Cardiac fibroblast (primary cell): ENCODE data around the gene SELENOF.
"Not testable (repeated sequence)": the region's sequence is repeated elsewhere in the genome, so short reads cannot be mapped to it uniquely, and the experiment has no call there.

Experiments used
- DNase-seq, 2 donors: peaks; one replicate each; pipeline versions ENCODE4 v3.0.0 to v3.0.0-alpha.2; 2010; ENCODE audit warnings: low read depth in 2 of 2
- H3K4me3 ChIP-seq, 2 donors: replicated peaks in 1 of 2; 1 replicate in 1 of 2; 2 replicates in 1 of 2; pipeline ENCODE4 v1.5.1; 2011; ENCODE audit warnings: low read depth in 2 of 2, low read length in 2 of 2, mild to moderate bottlenecking in 2 of 2, moderate library complexity in 1 of 2
- TF ChIP-seq, protein P1 (sequence below): IDR thresholded peaks from one replicate; pipeline ENCODE4 v1.5.1; 2011; ENCODE audit warnings: low read depth, mild to moderate bottlenecking, low read length, inconsistent platforms

SELENOF gene

DNA sequence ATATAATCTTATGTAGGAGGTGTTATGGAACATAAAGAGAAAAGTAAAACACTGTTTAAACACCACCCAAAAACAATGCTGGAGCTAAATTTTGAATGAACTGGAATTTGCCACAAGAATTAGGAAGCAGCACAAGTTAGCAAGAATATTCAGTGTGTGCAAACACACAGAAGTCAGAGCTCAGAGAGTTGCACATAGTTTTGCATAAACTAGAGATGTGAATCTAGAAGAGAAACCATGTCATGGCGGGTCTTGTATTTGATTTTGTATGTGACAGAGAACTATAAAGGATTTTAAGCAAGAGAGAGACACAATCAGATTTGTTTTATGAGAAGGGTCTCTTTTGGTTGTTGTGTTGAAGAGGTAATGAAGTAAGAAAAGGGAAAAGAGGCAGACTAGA is 38.2 kb downstream of the SELENOF start:
- TF ChIP-seq, protein P1, sequence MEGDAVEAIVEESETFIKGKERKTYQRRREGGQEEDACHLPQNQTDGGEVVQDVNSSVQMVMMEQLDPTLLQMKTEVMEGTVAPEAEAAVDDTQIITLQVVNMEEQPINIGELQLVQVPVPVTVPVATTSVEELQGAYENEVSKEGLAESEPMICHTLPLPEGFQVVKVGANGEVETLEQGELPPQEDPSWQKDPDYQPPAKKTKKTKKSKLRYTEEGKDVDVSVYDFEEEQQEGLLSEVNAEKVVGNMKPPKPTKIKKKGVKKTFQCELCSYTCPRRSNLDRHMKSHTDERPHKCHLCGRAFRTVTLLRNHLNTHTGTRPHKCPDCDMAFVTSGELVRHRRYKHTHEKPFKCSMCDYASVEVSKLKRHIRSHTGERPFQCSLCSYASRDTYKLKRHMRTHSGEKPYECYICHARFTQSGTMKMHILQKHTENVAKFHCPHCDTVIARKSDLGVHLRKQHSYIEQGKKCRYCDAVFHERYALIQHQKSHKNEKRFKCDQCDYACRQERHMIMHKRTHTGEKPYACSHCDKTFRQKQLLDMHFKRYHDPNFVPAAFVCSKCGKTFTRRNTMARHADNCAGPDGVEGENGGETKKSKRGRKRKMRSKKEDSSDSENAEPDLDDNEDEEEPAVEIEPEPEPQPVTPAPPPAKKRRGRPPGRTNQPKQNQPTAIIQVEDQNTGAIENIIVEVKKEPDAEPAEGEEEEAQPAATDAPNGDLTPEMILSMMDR = no peak
- DNase-seq = no peak

DNA sequence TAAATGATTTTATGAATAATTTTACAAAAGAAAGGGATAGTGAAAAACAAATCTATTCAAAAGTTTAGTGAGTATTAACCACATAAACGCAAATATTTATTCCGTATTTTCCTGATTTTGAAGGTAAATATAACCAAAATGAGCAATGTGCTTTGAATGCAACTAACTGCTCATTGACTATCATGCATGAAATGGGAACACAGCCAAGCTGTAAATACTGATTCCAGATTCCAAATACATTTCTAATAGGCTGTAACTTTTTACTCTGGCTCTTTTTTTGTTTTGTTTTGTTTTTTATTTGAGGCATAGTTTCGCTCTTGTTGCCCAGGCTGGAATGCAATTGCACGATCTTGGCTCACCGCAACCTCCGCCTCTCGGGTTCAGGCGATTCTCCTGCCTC is 41.8 kb downstream of the SELENOF start:
- H3K4me3 ChIP-seq = no peak overlapping the region
- TF ChIP-seq, protein P1 = no peak
- DNase-seq = peak; percentile 9 to 45

More for the DNA sequence above, 38.2 kb downstream of the SELENOF start:
- no peak overlapping the region for H3K4me3 ChIP-seq

DNA sequence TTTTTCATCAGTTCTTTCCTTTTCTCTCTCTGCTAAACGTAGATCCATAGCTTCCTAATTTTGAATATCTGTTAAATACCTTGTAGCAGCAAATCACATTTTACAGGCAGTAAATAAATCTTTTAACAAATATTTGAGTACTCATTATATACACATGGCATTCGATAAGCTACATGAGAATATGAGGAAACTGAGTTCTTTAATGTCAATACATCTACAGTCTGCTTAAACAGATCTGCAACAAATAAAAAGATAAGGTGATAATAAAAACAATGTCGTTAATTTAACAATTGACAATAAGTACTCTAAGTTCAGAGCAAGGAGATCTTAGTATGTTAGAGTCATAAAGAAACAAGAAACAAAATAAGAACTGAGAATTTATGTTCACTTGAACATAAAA is 42.9 kb downstream of the SELENOF start:
- H3K4me3 ChIP-seq = no peak overlapping the region
- DNase-seq = no peak
- TF ChIP-seq, protein P1 = no peak

DNA sequence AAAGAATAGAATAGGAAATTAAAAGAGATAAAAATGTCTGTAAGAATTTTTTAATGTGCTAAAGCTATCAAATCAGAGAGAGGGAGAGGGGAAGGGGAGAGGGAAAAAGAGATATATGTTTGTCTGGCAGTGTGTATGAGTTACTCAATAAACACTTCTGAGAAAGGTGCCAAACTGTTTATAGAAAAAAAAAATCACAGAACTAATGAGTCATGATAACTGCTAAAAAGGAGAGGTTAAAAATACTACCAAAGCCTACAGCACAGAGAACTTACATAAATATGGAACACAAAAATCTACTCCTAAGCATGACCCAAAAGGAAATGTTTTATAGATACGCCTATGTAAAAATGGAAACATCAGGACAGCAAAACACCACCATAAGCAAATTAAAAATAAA is 45.4 kb downstream of the SELENOF start:
- DNase-seq = peak; percentile 24 to 52
- H3K4me3 ChIP-seq = no peak overlapping the region
- TF ChIP-seq, protein P1 = no peak

DNA sequence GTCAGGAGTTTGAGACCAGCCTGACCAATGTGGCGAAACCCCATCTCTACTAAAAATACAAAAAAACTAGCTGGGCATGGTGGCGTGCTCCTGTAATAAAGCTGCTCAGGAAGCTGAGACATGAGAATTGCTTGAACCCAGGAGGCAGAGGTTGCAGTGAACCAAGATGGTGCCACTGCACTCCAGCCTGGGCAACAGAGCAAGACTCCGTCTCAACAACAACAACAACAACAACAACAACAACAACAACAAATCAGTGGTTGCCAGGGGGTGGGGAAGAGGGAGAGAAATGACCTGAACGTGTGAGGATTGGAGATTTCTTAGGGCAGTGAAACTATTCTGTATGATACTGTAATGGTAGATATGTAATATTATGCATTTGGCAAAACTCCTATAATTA is 46.6 kb downstream of the SELENOF start:
- H3K4me3 ChIP-seq, DNase-seq: not testable (repeated sequence)

DNA sequence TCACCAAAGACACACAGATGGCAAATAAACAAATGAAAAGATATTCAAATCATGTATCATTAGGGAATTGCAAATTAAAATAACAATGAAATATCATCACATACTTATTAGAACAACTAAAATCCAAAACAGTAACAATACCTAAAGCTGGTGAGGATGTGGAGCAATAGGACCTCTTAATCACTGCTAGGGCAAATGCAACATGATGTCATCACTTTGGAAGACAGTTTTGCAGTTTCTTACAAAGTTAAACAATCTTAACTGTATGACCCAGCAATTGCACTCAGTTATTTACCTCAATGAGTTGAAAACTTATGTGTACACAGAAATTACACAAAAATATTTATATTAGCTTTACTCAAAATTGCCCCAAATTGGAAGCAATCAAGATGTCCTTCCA is 47.3 kb downstream of the SELENOF start:
- H3K4me3 ChIP-seq = no peak overlapping the region
- TF ChIP-seq, protein P1 = no peak
- DNase-seq = peak; percentile 63 to 85

DNA sequence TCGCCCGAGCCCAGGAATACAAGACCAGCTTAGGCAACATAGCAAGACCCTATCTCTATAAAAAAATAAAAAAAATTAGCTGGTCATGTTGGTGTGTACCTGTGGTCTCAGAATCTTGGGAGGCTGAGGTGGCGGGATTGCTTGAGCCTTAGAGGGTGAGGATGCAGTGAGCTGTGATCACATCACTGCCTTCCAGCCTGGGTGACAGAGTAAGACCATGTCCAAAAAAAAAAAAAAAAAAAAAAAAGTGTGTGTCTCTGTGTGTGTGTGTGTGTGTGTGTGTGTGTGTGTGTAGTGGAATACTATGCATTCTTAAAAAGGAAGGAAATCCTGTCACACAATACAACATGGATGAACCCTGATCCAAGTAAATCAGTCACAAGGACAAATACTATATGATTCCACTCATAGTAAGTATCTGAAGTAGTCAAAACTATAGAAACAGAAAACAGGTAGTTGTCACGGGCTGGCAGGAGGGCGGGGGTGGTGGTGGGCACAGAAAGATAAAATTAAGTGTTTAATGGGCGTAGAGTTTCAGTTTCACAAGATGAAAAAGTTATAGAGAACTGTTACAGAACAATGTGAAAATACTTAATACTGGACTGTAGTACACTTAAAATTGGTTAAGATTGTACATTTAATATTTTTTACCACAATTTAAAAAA is 47.8 kb downstream of the SELENOF start:
- DNase-seq = no peak
- TF ChIP-seq, protein P1 = no peak
- H3K4me3 ChIP-seq = no peak overlapping the region
